Upper lobe of left lung (tissue), 6 donors: ENCODE results near the gene AKAP6. TPM values are rescaled to one million over a fixed set of nuclear protein-coding genes. Genes with fewer than 3 reads are reported as not detected.

ENCODE experiments used
- ATAC-seq, 2 donors: fragments of 200-7000 bp; cut with Tn5 transposase; one replicate each; pipeline ENCODE4 v1.9.1; 2022; ENCODE audit warnings: mild to moderate bottlenecking in 2 of 2, moderate library complexity in 2 of 2; ENCODE audit not compliant: low FRiP score in 2 of 2
- DNase-seq, 2 donors: peaks; one replicate each; pipeline ENCODE4 v3.0.0-alpha.2; 2019 to 2020
- H3K27ac ChIP-seq, 4 donors: fragments of 200-600 bp; sonication (generic); one replicate each; pipeline ENCODE4 v1.5.1; 2016 to 2019
- H3K27me3 ChIP-seq, 4 donors: fragments of 200-600 bp; sonication (generic); one replicate each; pipeline ENCODE4 v1.5.1; 2017 to 2019
- H3K36me3 ChIP-seq, 4 donors: fragments of 200-600 bp; sonication (generic); one replicate each; pipeline ENCODE4 v1.5.1; 2016 to 2019
- H3K4me1 ChIP-seq, 4 donors: fragments of 200-600 bp; sonication (generic); one replicate each; pipeline ENCODE4 v1.5.1; 2018 to 2019
- H3K4me3 ChIP-seq, 4 donors: fragments of 200-600 bp; sonication (generic); one replicate each; pipeline ENCODE4 v1.5.1; 2017 to 2019; ENCODE audit warnings: mild to moderate bottlenecking in 2 of 4, moderate library complexity in 1 of 4
- H3K9me3 ChIP-seq, 4 donors: fragments of 200-600 bp; sonication (generic); one replicate each; pipeline ENCODE4 v1.5.1; 2018 to 2019
- CTCF ChIP-seq, 6 experiments: fragments of 450-650 bp in 4 of 6; fragments of 200-600 bp in 2 of 6; sonication (generic) in 2 of 6; IDR thresholded peaks; one replicate each; pipeline ENCODE4 v1.5.1; 2016 to 2019; ENCODE audit warnings: antibody characterized with exemption in 6 of 6
- EP300 ChIP-seq, 4 donors: sonication (generic); formaldehyde crosslinking; IDR thresholded peaks; one replicate each; pipeline ENCODE4 v1.5.1; 2017; ENCODE audit warnings: antibody characterized with exemption in 4 of 4, control low read depth in 2 of 4
- POLR2A ChIP-seq, 4 donors: fragments of 450-650 bp; IDR thresholded peaks; one replicate each; pipeline ENCODE4 v1.5.1; 2016 to 2017; ENCODE audit warnings: antibody characterized with exemption in 4 of 4, mild to moderate bottlenecking in 2 of 4
- POLR2AphosphoS5 ChIP-seq, 2 donors: sonication (generic); formaldehyde crosslinking; IDR thresholded peaks; one replicate each; pipeline ENCODE4 v1.5.1; 2017; ENCODE audit warnings: antibody characterized with exemption in 2 of 2
- WGBS, 2 donors: methylation state at CpG; one replicate each; pipeline ENCODE4 v1.1.5; 2017 to 2018; 5-methylcytosine and 5-hydroxymethylcytosine counted together
- total RNA-seq, 6 donors: library from RNA; depleted of rRNA in 4 of 6; stranded (reverse); fragments of >200 nt in 4 of 6; gene quantifications; one replicate each; pipeline versions ENCODE4 v1.1.0 to v1.2.1, GENCODE V29; 2016 to 2021
- donor health status: DM: no; HTN: no; CAD: no; lungs with moderate emphysema.
- donor health status: DM: no; HTN: yes; CAD: no; lungs with severe emphysema.

The AKAP6 gene
- total RNA-seq, 6 donors from 2014 or later, result 6.2 to 27.7 (median 10.7) TPM

- no peak overlapping the region for H3K27ac ChIP-seq
- TF ChIP-seq EP300 (IDR thresholded peaks at IDR 0.05) (no peak), POLR2A (IDR thresholded peaks at IDR 0.05) (no peak), CTCF (IDR thresholded peaks at IDR 0.05) (no peak), POLR2AphosphoS5 (IDR thresholded peaks at IDR 0.05) (no peak)
- no peak overlapping the region for H3K4me3 ChIP-seq
- no peaks in the 10 kb centered on the region for H3K9me3 ChIP-seq
- no peak for DNase-seq
- H3K27me3 ChIP-seq, result no peaks in the 10 kb centered on the region
- H3K36me3 ChIP-seq, result no peaks in the 10 kb centered on the region
- H3K4me1 ChIP-seq, result no peaks in the 10 kb centered on the region
- no peak for ATAC-seq
Observed at GRCh38 chr14:32310876-32311275, 18.2 kb upstream of the AKAP6 start.

GRCh38 chr14:32311294-32312009 lies 17.6 kb upstream of the AKAP6 start:
- no peak for ATAC-seq
- H3K36me3 ChIP-seq, result no peaks in the 10 kb centered on the region
- H3K27me3 ChIP-seq, result no peaks in the 10 kb centered on the region
- no peak for DNase-seq
- H3K4me3 ChIP-seq, result no peak overlapping the region
- H3K4me1 ChIP-seq, result no peaks in the 10 kb centered on the region
- WGBS, 2 donors, result 78 to 80% methylated on average over 3 of the region's 3 CpGs
- no peaks in the 10 kb centered on the region for H3K9me3 ChIP-seq
- no peak overlapping the region for H3K27ac ChIP-seq
- TF ChIP-seq EP300 (IDR thresholded peaks at IDR 0.05), result no peak
- no peak for TF ChIP-seq CTCF (IDR thresholded peaks at IDR 0.05)
- TF ChIP-seq POLR2AphosphoS5 (IDR thresholded peaks at IDR 0.05), result no peak
- TF ChIP-seq POLR2A (IDR thresholded peaks at IDR 0.05), result no peak

GRCh38 chr14:32312010-32312331 lies 17.1 kb upstream of the AKAP6 start:
- H3K9me3 ChIP-seq, result no peaks in the 10 kb centered on the region
- TF ChIP-seq CTCF (IDR thresholded peaks at IDR 0.05), result no peak
- no peak for TF ChIP-seq POLR2AphosphoS5 (IDR thresholded peaks at IDR 0.05)
- TF ChIP-seq EP300 (IDR thresholded peaks at IDR 0.05), result no peak
- TF ChIP-seq POLR2A (IDR thresholded peaks at IDR 0.05), result no peak
- ATAC-seq (no peak), DNase-seq (no peak)
- 78 to 82% methylated on average over 4 of the region's 4 CpGs for WGBS, 2 donors
- H3K27ac ChIP-seq, result no peak overlapping the region
- no peak overlapping the region for H3K4me3 ChIP-seq
- no peaks in the 10 kb centered on the region for H3K27me3 ChIP-seq
- H3K36me3 ChIP-seq, result no peaks in the 10 kb centered on the region
- H3K4me1 ChIP-seq, result no peaks in the 10 kb centered on the region

GRCh38 chr14:32313844-32314376 lies 15.2 kb upstream of the AKAP6 start:
- ATAC-seq (no peak), DNase-seq (no peak)
- Histone ChIP-seq H3K9me3 (no peaks in the 10 kb centered on the region), H3K4me1 (no peaks in the 10 kb centered on the region), H3K36me3 (no peaks in the 10 kb centered on the region), H3K4me3 (no peak overlapping the region), H3K27ac (no peak overlapping the region), H3K27me3 (no peaks in the 10 kb centered on the region)
- whole genome bisulfite sequencing, 2 donors, result 90 to 91% methylated on average over 5 of the region's 5 CpGs
- TF ChIP-seq EP300 (IDR thresholded peaks at IDR 0.05) (no peak), POLR2A (IDR thresholded peaks at IDR 0.05) (no peak)

GRCh38 chr14:32318087-32318795 lies 10.9 kb upstream of the AKAP6 start:
- H3K4me1 ChIP-seq, result no peaks in the 10 kb centered on the region
- H3K36me3 ChIP-seq, result no peaks in the 10 kb centered on the region
- ATAC-seq, result no peak
- WGBS, 2 donors, result 78 to 91% methylated on average over 7 of the region's 7 CpGs
- H3K27ac ChIP-seq, result no peak overlapping the region
- no peaks in the 10 kb centered on the region for H3K9me3 ChIP-seq
- no peak for TF ChIP-seq POLR2A (IDR thresholded peaks at IDR 0.05)
- H3K4me3 ChIP-seq, result no peak overlapping the region
- no peaks in the 10 kb centered on the region for H3K27me3 ChIP-seq
- no peak for DNase-seq
